KMS-11 (cell line): ENCODE results near the gene MINDY2.

Experiments used
- H2AFZ ChIP-seq: fragments of 200-600 bp; sonication (generic); 2 replicates; pipeline ENCODE4 v1.6.1; 2016; ENCODE audit warnings: antibody characterized with exemption, mixed run types, low read depth
- H3K27ac ChIP-seq: fragments of 200-600 bp; sonication (generic); 2 replicates; pipeline ENCODE4 v1.6.1; 2016; ENCODE audit warnings: mild to moderate bottlenecking, mixed run types
- H3K27me3 ChIP-seq: fragments of 200-600 bp; sonication (generic); 2 replicates; pipeline ENCODE4 v1.6.1; 2017; ENCODE audit warnings: mild to moderate bottlenecking, low read depth, mixed run types, moderate library complexity; ENCODE audit not compliant: insufficient read depth
- H3K36me3 ChIP-seq: fragments of 200-600 bp; sonication (generic); 2 replicates; pipeline ENCODE4 v1.6.1; 2017; ENCODE audit warnings: mild to moderate bottlenecking, mixed run types; ENCODE audit not compliant: insufficient read depth
- H3K4me1 ChIP-seq: fragments of 200-600 bp; sonication (generic); 2 replicates; pipeline ENCODE4 v1.6.1; 2016; ENCODE audit warnings: mild to moderate bottlenecking, low read depth, mixed run types; ENCODE audit not compliant: poor library complexity, severe bottlenecking
- H3K4me2 ChIP-seq: fragments of 200-600 bp; sonication (generic); 2 replicates; pipeline ENCODE4 v1.7.0; 2016; ENCODE audit warnings: mild to moderate bottlenecking, mixed run types
- H3K4me3 ChIP-seq: fragments of 200-600 bp; sonication (generic); IDR thresholded peaks from 2 replicates; pipeline ENCODE4 v1.6.1; 2017; ENCODE audit warnings: low read depth, low read length, mixed read lengths; ENCODE audit not compliant: insufficient read depth
- H3K79me2 ChIP-seq: fragments of 200-600 bp; sonication (generic); 2 replicates; pipeline ENCODE4 v1.6.1; 2016; ENCODE audit warnings: low read depth, mixed run types; ENCODE audit not compliant: insufficient read depth
- H3K9ac ChIP-seq: fragments of 200-600 bp; sonication (generic); 2 replicates; pipeline ENCODE4 v1.6.1; 2016; ENCODE audit warnings: mild to moderate bottlenecking, mixed run types
- H4K20me1 ChIP-seq: fragments of 200-600 bp; sonication (generic); 2 replicates; pipeline ENCODE4 v1.6.1; 2016; ENCODE audit warnings: mild to moderate bottlenecking, mixed run types; ENCODE audit not compliant: insufficient read depth
- CTCF ChIP-seq: fragments of 200-600 bp; sonication (generic); conservative IDR thresholded peaks from 2 replicates; pipeline ENCODE4 v1.6.1; 2017; ENCODE audit warnings: low read depth, mild to moderate bottlenecking, antibody characterized with exemption, low read length, moderate library complexity, mixed read lengths

The MINDY2 gene

GRCh38 chr15:58738046-58738707 is 32.9 kb upstream of the MINDY2 start:
- Histone ChIP-seq H3K27me3 (no peaks in the 10 kb centered on the region), H3K9ac (no peak overlapping the region), H3K27ac (no peak overlapping the region), H4K20me1 (peaks cover 15% of the 10 kb centered on the region), H2AFZ (no peak overlapping the region), H3K4me2 (no peak overlapping the region), H3K4me3 (no peak overlapping the region), H3K36me3 (no peaks in the 10 kb centered on the region), H3K4me1 (peaks cover 18% of the 10 kb centered on the region), H3K79me2 (peaks cover 96% of the 10 kb centered on the region)
- TF ChIP-seq CTCF: no peak

DNA sequence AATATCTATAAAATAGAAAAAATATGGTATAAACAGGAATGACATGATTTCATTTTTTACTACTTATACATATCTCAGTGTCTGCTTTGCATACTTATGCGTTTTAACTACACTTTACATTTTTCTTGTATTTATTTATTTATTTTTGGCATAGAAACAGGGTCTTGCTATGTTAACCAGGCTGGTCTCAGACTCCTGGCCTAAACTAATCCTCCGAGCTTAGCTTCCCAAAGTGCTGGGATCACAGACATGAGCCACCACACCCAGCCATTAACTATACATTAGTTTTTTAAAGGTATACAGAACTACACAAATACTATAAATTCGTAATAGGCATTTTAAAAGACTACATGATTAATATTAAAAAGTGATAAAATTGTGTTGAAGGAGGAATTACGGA is 30.7 kb upstream of the MINDY2 start:
- Histone ChIP-seq H3K27ac (no peak overlapping the region), H3K36me3 (no peaks in the 10 kb centered on the region), H3K4me2 (no peak overlapping the region), H3K9ac (no peak overlapping the region), H3K27me3 (no peaks in the 10 kb centered on the region), H3K4me1 (peaks cover 27% of the 10 kb centered on the region), H4K20me1 (peaks cover 10% of the 10 kb centered on the region), H3K79me2 (peaks cover 99% of the 10 kb centered on the region), H2AFZ (no peak overlapping the region), H3K4me3 (no peak overlapping the region)
- no peak for TF ChIP-seq CTCF

- no peak overlapping the region for H2AFZ ChIP-seq
- no peak overlapping the region for H3K4me2 ChIP-seq
- TF ChIP-seq CTCF: no peak
- H3K9ac ChIP-seq: no peak overlapping the region
- peaks cover 33% of the 10 kb centered on the region for H3K4me1 ChIP-seq
- H3K27me3 ChIP-seq: no peaks in the 10 kb centered on the region
- H3K27ac ChIP-seq: no peak overlapping the region
- peaks cover 10% of the 10 kb centered on the region; the same call in 1 of the 2 replicates for H4K20me1 ChIP-seq
- H3K36me3 ChIP-seq: no peaks in the 10 kb centered on the region
- H3K4me3 ChIP-seq: no peak overlapping the region
- H3K79me2 ChIP-seq: peaks cover 99% of the 10 kb centered on the region
These were observed 30.1 kb upstream of the MINDY2 start for GRCh38 chr15:58741032-58741431.

- H3K4me1 ChIP-seq: peaks cover 44% of the 10 kb centered on the region
- peaks cover 7% of the 10 kb centered on the region; the same call in 1 of the 2 replicates for H4K20me1 ChIP-seq
These were observed 28.9 kb upstream of the MINDY2 start for GRCh38 chr15:58742022-58742813.

More at GRCh38 chr15:58742022-58742813, 28.9 kb upstream of the MINDY2 start:
- H3K27me3 ChIP-seq: no peaks in the 10 kb centered on the region
- H3K79me2 ChIP-seq: peaks cover 99% of the 10 kb centered on the region
- no peak overlapping the region for H3K4me3 ChIP-seq
- no peak overlapping the region for H2AFZ ChIP-seq
- no peak for TF ChIP-seq CTCF
- no peaks in the 10 kb centered on the region for H3K36me3 ChIP-seq
- H3K9ac ChIP-seq: no peak overlapping the region
- H3K27ac ChIP-seq: no peak overlapping the region
- H3K4me2 ChIP-seq: no peak overlapping the region
